Nephron progenitor cell (in vitro differentiated cells): ENCODE measurements around the gene RBMS3.

Experiments
- DNase-seq: peaks from one replicate; pipeline ENCODE4 v3.0.0; 2021
- H3K27ac Mint-ChIP-seq: 2 replicates; pipeline ENCODE4 v1.8.0; 2021; ENCODE audit warnings: mild to moderate bottlenecking, moderate library complexity, mixed read lengths
- H3K27me3 Mint-ChIP-seq: 2 replicates; pipeline ENCODE4 v1.8.0; 2021; ENCODE audit warnings: mild to moderate bottlenecking, low read depth, mixed read lengths; ENCODE audit not compliant: poor library complexity
- H3K36me3 Mint-ChIP-seq: 2 replicates; pipeline ENCODE4 v1.8.0; 2021; ENCODE audit warnings: low read depth, mixed read lengths
- H3K4me1 Mint-ChIP-seq: 2 replicates; pipeline ENCODE4 v1.8.0; 2021; ENCODE audit warnings: mixed read lengths
- H3K4me3 Mint-ChIP-seq: 2 replicates; pipeline ENCODE4 v1.8.0; 2021; ENCODE audit warnings: mild to moderate bottlenecking, moderate library complexity, mixed read lengths
- H3K9me3 Mint-ChIP-seq: 2 replicates; pipeline ENCODE4 v1.8.0; 2021; ENCODE audit warnings: mild to moderate bottlenecking, moderate library complexity, mixed read lengths
- TF ChIP-seq, protein P1 (sequence below): fragments of 200-600 bp; sonication (generic); IDR thresholded peaks from 2 replicates; pipeline ENCODE4 v1.5.0; 2021; ENCODE audit warnings: antibody characterized with exemption

RBMS3 gene

DNA sequence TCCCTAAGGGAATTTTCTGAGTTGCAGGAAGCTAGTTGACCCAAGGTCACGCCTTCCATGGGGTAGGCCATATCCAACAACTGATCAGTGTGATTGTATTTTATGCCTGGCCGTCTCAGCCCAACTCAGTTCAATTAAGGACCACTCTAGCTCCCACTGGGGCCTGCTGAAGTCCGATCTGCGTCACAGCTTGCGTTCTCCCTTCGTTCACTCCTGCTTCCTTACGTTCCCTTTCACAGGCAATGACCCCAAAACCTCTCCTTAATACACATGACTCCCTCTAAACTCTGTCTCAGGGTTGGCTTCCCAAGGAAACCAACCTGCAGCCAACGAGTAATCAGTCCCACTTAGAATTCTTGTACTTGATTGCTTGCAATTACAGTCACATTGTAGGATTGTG lies 428.0 kb downstream of the RBMS3 start:
- TF ChIP-seq, protein P1, sequence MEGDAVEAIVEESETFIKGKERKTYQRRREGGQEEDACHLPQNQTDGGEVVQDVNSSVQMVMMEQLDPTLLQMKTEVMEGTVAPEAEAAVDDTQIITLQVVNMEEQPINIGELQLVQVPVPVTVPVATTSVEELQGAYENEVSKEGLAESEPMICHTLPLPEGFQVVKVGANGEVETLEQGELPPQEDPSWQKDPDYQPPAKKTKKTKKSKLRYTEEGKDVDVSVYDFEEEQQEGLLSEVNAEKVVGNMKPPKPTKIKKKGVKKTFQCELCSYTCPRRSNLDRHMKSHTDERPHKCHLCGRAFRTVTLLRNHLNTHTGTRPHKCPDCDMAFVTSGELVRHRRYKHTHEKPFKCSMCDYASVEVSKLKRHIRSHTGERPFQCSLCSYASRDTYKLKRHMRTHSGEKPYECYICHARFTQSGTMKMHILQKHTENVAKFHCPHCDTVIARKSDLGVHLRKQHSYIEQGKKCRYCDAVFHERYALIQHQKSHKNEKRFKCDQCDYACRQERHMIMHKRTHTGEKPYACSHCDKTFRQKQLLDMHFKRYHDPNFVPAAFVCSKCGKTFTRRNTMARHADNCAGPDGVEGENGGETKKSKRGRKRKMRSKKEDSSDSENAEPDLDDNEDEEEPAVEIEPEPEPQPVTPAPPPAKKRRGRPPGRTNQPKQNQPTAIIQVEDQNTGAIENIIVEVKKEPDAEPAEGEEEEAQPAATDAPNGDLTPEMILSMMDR: no peak
- Mint-ChIP-seq H3K9me3 (no peaks in the 10 kb centered on the region), H3K4me1 (peaks cover 9% of the 10 kb centered on the region), H3K4me3 (no peak overlapping the region), H3K27me3 (no peaks in the 10 kb centered on the region), H3K36me3 (no peaks in the 10 kb centered on the region), H3K27ac (peak overlapping the region; percentile 92)
- DNase-seq: no peak

DNA sequence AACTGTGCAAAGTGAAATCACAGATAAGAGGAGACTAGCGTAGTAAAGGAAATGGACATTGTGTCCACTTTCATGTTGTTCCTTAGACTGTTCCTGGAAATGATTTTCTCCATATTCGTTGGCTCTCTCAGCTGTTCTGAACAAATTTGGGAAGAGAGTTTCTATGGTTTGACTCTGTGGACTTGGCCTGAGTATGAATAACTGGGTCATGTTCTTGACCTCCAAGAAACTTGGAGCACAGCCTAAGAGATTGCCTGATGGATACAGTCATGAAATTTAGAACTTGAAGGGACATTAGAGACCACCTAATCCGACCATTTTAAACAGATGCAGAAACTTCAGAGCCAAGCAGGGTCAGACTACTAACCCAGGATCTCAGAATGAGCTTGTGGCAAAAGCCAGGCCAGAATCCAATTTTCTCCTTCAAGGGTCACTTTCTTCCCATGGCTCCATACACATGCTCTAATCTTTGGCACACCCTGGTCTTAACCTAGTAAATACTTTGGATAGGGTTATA lies 430.4 kb downstream of the RBMS3 start:
- Mint-ChIP-seq H3K9me3 (no peaks in the 10 kb centered on the region), H3K36me3 (no peaks in the 10 kb centered on the region), H3K4me1 (peaks cover 9% of the 10 kb centered on the region), H3K27me3 (no peaks in the 10 kb centered on the region), H3K4me3 (no peak overlapping the region), H3K27ac (no peak overlapping the region)
- TF ChIP-seq, protein P1: no peak
- DNase-seq: no peak

DNA sequence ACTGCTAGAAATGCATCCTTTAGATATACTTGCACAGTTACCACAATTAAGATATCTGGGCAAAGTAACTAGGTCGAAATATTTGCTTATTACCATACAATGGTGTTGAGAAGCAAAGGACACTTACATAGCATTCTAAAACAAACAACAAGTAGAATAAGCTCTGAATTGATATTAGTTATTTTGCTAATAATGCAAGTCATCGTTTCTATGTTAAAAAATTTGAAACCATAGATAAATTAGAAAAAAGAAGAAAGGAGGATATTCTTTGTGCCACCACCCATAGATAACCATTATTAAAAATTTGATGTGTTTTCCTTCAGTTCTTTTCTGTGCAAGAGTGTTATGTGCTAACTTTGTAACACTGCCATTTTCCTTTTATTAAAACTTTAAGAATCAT lies 435.3 kb downstream of the RBMS3 start:
- no peaks in the 10 kb centered on the region for H3K4me1 Mint-ChIP-seq
- no peak overlapping the region for H3K4me3 Mint-ChIP-seq
- H3K27me3 Mint-ChIP-seq: no peaks in the 10 kb centered on the region
- no peak overlapping the region for H3K27ac Mint-ChIP-seq
- TF ChIP-seq, protein P1: no peak
- no peaks in the 10 kb centered on the region for H3K9me3 Mint-ChIP-seq
- no peaks in the 10 kb centered on the region for H3K36me3 Mint-ChIP-seq
- DNase-seq: no peak

DNA sequence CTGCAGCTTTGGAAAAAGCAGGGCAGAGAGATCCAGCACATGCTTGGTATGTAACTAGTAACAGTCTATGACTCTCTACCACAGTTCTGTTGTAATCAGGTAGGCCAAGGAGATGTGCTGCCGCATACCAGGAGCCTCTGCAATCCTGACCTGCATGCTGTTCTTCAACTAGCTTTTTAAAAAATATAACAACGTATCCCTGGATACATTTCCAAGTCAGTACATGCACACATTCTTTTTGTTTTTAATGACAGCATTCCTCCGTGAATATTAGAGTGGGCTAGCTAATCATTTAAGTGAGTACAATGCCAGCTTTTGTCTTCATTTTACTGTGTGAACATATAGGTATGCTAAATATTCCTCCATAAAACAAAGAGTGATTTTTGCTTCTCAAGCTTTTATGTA lies 437.8 kb downstream of the RBMS3 start:
- TF ChIP-seq, protein P1: no peak
- Mint-ChIP-seq H3K36me3 (no peaks in the 10 kb centered on the region), H3K27ac (no peak overlapping the region), H3K27me3 (peaks cover 5% of the 10 kb centered on the region), H3K4me3 (no peak overlapping the region), H3K4me1 (no peaks in the 10 kb centered on the region), H3K9me3 (no peaks in the 10 kb centered on the region)
- no peak for DNase-seq

DNA sequence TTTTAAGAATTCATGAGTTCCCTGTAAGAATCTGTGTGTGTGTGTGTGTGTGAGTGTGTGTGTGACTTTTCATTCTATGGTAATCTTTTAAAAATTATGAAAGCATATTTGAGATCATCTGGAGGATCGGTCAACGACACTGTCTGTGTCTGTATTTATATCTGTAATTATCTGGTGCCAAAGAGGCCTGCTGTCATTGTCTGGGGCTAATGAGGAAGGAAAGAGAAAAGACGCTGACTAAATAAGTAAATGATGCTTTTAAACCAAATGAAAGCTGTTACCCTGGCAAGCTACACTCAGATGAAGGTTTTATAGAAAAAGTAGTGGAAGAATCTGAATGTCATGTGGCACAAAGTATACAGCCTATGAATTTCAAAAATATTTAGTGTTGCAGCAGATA lies 439.8 kb downstream of the RBMS3 start:
- DNase-seq: no peak
- no peak overlapping the region for H3K4me3 Mint-ChIP-seq
- H3K9me3 Mint-ChIP-seq: no peaks in the 10 kb centered on the region
- no peaks in the 10 kb centered on the region for H3K4me1 Mint-ChIP-seq
- H3K27me3 Mint-ChIP-seq: peaks cover 5% of the 10 kb centered on the region
- no peaks in the 10 kb centered on the region for H3K36me3 Mint-ChIP-seq
- no peak overlapping the region for H3K27ac Mint-ChIP-seq
- TF ChIP-seq, protein P1: no peak

DNA sequence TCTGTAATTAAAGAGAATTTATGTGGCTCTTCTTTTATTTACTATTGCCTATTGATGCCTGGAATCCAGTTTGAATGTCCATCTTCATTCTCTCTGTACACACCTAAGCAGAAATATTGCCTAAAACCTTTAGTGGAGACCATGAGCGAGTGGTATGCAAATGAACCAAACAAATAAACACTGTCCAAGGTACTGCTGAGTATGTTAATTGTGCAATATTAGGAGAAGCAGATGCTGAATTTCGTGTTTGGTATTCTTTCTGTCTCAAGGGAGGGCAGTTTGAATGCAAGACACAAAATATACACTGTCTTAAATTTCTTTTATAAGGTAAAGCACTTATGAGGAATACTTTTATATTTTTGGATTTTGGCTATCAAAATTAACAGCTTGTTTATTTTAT lies 440.9 kb downstream of the RBMS3 start:
- H3K27ac Mint-ChIP-seq: no peak overlapping the region
- no peaks in the 10 kb centered on the region for H3K4me1 Mint-ChIP-seq
- H3K27me3 Mint-ChIP-seq: peaks cover 5% of the 10 kb centered on the region
- no peak overlapping the region for H3K4me3 Mint-ChIP-seq
- no peaks in the 10 kb centered on the region for H3K9me3 Mint-ChIP-seq
- no peaks in the 10 kb centered on the region for H3K36me3 Mint-ChIP-seq
- no peak for DNase-seq
- TF ChIP-seq, protein P1: no peak
